Left lobe of liver (tissue), 2 donors: ENCODE results near the gene ALPL. TPM values are rescaled to one million over a fixed set of nuclear protein-coding genes. Genes with fewer than 3 reads are reported as not detected.
"Not testable (repeated sequence)": the region's sequence is repeated elsewhere in the genome, so short reads cannot be mapped to it uniquely, and the experiment has no call there.

Experiments
- ATAC-seq: fragments of 200-7000 bp; cut with Tn5 transposase; one replicate; pipeline ENCODE4 v1.9.1; 2020; ENCODE audit warnings: mild to moderate bottlenecking, moderate library complexity
- DNase-seq: peaks from one replicate; pipeline ENCODE4 v3.0.0-alpha.2; 2020; ENCODE audit warnings: low spot score
- total RNA-seq: library from RNA; stranded (reverse); gene quantifications from one replicate; pipeline ENCODE4 v1.2.1, GENCODE V29; 2021
- donor health status: DM: no; HTN: no; CAD: no; lungs with moderate emphysema.
- donor health status: DM: no; HTN: yes; CAD: no.

Gene ALPL
- 29.3 TPM for total RNA-seq

GRCh38 chr1:21509351-21510112, at the start of gene ALPL:
Gene ALPL (plus strand): TSS chr1:21509423. CDS start chr1:21554082, 44,659 bp downstream.
- peak; percentile 9 for ATAC-seq
- no peak for DNase-seq

DNA sequence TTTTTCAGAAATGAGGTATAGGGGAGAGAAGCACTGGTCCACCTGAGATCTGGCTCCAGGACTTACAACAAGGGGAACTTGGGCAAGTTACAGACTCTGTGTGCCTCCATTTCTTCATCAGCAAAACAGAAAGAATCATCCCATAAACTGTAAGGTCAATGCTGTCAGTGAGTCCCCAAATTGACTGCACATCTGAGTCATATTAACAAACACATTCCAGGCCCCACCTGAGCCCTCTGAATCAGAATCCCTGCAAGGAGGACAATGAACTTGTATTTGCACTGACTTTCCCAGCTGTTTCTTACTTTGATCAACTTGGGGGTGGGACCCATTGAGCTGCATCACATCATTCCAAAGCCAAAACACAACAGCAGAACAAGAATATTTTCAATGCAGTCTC, 44.1 kb upstream of the ALPL start:
- not testable (repeated sequence) for ATAC-seq, DNase-seq

DNA sequence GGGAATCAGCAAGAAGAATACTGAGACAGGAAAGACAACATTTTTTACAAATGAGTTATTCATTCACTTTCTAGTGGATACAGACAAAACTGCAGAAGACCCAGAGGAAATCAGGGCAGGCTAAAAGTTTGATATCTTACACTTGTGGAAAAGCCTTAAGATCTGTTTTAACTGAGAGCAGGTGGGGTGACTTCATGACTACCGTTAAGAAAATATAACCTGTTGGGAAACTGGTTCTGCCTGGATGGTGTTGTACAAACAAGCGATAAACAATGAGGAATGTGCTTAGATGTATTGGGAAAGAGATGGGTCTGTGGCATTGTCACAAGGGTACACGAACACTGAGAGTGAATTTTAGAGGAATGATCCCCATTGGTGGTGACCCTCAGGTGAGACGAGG, 41.3 kb upstream of the ALPL start:
- not testable (repeated sequence) for DNase-seq, ATAC-seq

DNA sequence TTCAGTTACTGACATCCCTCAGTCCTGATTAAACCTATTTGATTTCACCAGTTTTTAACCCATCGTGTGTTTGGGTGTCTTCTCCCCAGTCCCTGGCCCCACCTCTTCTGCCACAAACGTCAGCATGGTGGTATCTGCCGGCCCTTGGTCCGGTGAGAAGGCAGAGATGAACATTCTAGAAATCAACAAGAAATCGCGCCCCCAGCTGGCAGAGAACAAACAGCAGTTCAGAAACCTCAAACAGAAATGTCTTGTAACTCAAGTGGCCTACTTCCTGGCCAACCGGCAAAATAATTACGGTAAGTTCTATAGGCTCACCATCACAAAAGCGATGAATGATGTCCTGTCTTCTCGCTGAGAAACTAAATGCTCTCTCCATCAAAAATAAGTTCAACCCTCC, 40.6 kb upstream of the ALPL start:
- ATAC-seq (no peak), DNase-seq (no peak)

DNA sequence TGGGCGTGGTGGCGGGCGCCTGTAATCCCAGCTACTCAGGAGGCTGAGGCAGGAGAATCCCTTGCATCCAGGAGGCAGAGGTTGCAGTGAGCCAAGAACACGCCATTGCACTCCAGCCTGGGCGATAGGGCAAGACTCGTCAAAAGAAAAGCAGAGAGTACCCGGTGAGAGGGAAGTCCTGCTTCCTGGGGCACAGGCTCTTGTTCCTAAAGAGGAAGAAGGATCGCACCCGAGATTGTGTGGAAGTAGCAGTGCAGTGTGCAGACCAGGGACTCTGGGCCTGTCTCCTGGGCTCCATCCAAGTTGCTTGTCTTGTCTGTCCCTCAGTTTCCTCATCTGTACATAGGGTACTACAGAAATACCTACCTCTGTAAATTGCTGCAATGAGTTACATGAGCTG, 39.6 kb upstream of the ALPL start:
- ATAC-seq: no peak
- DNase-seq: no peak

DNA sequence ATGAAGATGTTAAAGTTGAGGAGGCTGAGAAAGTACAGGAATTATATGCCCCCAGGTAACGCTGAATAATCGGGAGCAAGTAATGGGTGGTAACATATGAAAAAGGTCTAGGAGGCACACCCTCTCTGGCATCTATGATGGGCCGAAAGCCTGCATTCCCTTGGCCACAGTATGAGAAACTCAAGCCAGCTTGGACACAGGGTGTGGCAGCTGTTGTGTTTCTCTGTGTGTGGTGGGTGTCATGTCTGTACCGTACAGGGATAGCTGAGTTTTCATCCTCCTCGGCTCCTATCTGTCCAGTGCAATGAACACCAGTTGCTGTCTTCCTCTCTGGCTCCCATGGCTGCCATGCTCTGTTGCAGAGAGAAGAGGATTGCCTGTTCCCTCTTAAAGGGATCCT, 36.4 kb upstream of the ALPL start:
- ATAC-seq: no peak

DNA sequence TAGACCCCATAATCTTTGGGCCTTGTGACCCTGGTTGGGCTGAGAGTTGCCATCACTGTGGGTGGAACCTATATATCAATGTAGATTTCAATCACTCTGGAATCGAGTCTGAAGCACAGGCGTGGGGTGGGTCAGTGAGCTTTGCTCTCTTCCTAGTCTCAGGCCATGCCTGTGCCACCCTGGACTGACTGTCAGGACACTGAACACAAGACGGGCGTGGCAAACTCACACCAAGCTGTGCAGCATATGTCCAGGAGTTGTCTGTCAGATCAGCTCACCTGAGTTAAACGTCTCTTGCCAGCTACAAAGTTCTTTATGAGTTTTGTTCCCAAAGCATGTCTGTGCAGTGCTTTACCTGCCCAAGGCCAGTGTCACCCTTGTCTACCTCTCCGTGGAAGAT, 30.9 kb upstream of the ALPL start:
- no peak for DNase-seq
- no peak for ATAC-seq

More for the DNA sequence above, 36.4 kb upstream of the ALPL start:
- no peak for DNase-seq

- not testable (repeated sequence) for DNase-seq, ATAC-seq
These were observed 25.3 kb upstream of the ALPL start for GRCh38 chr1:21483881-21484280.

DNA sequence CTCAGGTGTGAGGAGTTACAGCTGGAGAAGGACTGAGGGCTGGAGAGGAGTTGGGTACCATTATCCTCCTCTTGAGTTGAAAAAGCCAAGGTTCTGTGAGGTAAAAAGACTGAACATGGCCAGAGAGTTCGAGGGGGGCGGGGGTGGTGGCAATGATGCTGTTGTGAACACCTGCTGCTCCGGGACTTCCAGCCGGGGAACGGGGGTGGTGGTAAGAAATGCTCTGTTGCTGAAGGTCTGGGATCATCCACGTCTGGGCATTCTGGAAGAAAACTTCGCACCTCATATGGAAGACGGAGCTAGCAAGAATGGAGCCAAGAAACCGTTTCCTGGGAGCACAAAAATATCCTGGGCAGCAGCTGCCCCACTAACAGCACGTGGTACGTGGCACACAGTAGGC, 20.1 kb upstream of the ALPL start:
- ATAC-seq (no peak), DNase-seq (no peak)

GRCh38 chr1:21490774-21491487, 18.3 kb upstream of the ALPL start:
- ATAC-seq: peak; percentile 44
- DNase-seq: no peak

DNA sequence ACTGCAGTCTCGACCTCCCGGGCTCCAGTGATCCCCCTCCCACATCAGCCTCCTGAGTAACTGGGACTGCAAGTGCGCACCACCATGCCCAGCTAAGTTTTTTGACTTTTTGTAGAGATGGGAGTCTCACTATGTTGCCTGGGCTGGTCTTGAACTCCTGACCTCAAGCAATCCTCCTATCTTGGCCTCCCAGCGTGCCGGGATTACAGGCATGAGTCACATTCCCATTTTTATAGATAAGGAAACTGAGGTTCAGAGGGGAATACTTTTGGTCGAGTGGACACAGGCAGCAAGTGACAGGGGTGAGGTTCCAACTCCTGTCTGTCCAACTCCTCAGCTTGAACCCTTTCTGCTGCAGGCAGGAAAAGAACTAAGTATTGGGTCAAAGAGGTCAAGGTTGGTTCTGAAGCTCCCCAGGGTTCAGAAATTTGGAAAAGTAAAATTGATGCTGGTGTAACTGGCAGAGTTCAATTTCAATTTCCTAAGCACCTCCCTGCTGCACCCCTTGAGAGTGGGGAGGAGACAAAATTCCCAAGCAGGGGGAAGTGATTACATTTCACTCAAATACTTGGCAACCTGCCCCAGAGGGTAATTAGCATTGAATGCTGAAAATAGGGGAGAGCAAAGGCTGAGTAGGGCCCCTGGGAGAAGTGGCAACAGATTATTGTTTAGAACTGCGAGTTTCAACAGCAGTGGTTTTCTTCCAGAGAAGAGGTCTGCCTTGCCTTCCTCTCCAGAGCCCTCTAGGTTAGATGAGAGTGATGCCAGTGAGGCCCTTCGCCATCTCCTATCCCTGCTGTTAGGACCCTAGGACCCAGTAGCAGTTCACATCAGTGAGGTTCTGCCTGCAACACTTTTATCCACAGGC, 17.5 kb upstream of the ALPL start:
- ATAC-seq (no peak), DNase-seq (no peak)

DNA sequence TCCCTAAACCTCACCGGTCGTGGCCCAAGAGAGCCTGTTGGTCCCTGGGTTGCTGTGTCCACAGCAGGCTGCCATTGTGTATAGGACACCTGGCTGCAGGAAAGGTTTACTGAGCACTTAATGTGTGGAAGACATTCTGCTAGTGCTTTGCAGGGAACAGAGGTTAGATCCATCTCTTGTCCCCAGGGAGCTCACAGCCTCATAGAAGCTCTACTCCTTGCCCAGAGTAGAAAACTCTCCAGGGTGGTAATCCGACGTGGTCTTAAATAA, 16.9 kb upstream of the ALPL start:
- no peak for ATAC-seq
- no peak for DNase-seq

DNA sequence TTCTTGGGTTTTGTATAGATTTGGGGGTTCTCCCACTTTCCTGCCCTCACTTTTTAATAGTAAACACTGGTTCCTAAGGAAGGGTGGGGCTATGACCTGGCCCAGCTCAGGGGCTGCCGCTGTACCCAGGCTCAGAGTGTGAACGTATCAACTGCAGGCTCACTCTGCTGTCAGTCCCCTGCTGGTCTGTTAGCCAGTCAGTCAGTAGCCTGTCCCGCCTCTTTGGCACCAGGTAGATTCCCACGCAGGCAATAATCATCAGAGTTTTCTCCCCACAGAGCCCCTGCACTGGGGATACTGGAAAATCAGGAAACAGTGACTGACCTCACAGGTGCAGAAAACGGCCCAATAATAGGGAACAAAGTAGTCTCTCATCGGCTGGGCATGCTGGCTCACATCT, 15.0 kb upstream of the ALPL start:
- DNase-seq: no peak
- ATAC-seq: no peak

GRCh38 chr1:21495225-21495820, 13.9 kb upstream of the ALPL start:
- no peak for ATAC-seq

GRCh38 chr1:21496063-21496462, 13.2 kb upstream of the ALPL start:
- DNase-seq (no peak), ATAC-seq (no peak)

More at GRCh38 chr1:21495225-21495820, 13.9 kb upstream of the ALPL start:
- DNase-seq: no peak

- ATAC-seq (no peak), DNase-seq (no peak)
These were observed 12.3 kb upstream of the ALPL start for GRCh38 chr1:21496886-21497285.

DNA sequence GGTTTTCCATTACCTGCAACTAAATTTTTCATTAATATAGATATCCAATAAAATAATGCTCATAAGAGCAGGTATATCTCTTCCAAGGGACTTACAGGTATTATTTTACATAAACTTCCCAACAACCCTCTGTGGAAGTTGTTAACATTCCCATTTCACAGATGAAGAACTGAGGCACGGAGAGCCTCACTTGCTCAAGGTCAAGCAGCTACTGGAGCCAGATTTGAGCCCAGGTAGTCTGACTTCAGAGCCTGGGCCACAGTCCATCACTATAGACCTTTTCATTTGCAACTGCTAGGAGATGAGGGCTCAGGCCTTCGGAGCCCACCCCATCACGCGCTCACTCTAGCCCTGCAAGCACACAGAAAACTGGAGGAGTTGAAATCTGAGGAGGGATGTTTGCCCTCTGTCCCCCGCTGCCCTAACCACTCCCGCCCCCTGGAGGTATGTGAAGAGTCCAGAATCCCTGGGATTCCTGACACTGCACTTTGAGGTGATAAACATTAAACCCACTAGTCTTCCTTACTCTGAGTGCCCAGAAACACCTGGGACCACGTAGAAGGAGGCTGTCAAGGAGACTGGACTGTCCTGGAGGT, 11.7 kb upstream of the ALPL start:
- no peak for DNase-seq
- ATAC-seq: no peak

GRCh38 chr1:21499283-21499950, 9.8 kb upstream of the ALPL start:
- ATAC-seq: no peak
- DNase-seq: no peak

- no peak for ATAC-seq
- no peak for DNase-seq
These were observed 5.4 kb upstream of the ALPL start for GRCh38 chr1:21503706-21504377.

GRCh38 chr1:21506804-21507203, 2.4 kb upstream of the ALPL start:
- ATAC-seq: no peak
- DNase-seq: no peak
